Muscle layer of colon (tissue), 2 donors: Measurements from ENCODE around the gene SRSF9.

Experiments used
- H3K27ac ChIP-seq: one replicate; pipeline ENCODE4 v1.7.0; 2013; ENCODE audit warnings: low read depth, mild to moderate bottlenecking, low read length, moderate library complexity
- H3K27me3 ChIP-seq, 2 donors: one replicate each; pipeline ENCODE4 v1.7.0; 2013; ENCODE audit warnings: low read length in 2 of 2, mild to moderate bottlenecking in 2 of 2; ENCODE audit not compliant: insufficient read depth in 2 of 2, control insufficient read depth in 1 of 2
- H3K36me3 ChIP-seq: one replicate; pipeline ENCODE4 v1.7.0; 2013; ENCODE audit warnings: mild to moderate bottlenecking, low read length; ENCODE audit not compliant: insufficient read depth
- H3K4me1 ChIP-seq: one replicate; pipeline ENCODE4 v1.7.0; 2013; ENCODE audit warnings: mild to moderate bottlenecking, low read length; ENCODE audit not compliant: insufficient read depth
- H3K4me3 ChIP-seq, 2 donors: one replicate each; pipeline ENCODE4 v1.7.0; 2013; ENCODE audit warnings: low read length in 2 of 2, low read depth in 1 of 2, mild to moderate bottlenecking in 1 of 2, moderate library complexity in 1 of 2
- H3K9ac ChIP-seq: one replicate; pipeline ENCODE4 v1.7.0; 2013; ENCODE audit warnings: low read length
- H3K9me3 ChIP-seq: one replicate; pipeline ENCODE4 v1.7.0; 2013; ENCODE audit warnings: mild to moderate bottlenecking, low read length
- donor health status: abdominal sarcoma.
- donor health status: Adenocarcinoma of cecum.

SRSF9 gene

DNA sequence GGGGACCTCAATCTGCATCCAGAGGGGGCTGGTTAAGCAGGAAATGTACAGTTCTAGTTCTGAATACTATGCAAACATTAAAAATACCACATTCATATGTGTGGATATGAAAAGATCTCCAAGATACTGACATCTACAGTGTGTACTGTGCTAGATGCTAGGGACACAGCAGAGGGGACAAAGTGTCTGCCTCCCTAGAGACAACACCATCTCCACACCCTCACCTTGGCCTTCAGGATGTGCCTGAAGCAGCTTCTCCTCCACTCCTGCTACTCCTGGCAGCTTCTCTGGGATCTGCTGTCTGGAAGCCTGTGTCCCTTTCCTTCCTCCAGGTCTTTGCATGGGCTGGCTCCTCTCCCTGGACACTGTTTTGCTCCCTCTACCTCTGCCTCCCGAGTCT, 10.7 kb upstream of the SRSF9 start:
- H3K27ac ChIP-seq: no peak overlapping the region
- no peaks in the 10 kb centered on the region for H3K9me3 ChIP-seq
- H3K4me1 ChIP-seq: no peaks in the 10 kb centered on the region
- H3K4me3 ChIP-seq: no peak overlapping the region
- H3K36me3 ChIP-seq: no peaks in the 10 kb centered on the region
- H3K9ac ChIP-seq: no peak overlapping the region
- H3K27me3 ChIP-seq: no peaks in the 10 kb centered on the region

DNA sequence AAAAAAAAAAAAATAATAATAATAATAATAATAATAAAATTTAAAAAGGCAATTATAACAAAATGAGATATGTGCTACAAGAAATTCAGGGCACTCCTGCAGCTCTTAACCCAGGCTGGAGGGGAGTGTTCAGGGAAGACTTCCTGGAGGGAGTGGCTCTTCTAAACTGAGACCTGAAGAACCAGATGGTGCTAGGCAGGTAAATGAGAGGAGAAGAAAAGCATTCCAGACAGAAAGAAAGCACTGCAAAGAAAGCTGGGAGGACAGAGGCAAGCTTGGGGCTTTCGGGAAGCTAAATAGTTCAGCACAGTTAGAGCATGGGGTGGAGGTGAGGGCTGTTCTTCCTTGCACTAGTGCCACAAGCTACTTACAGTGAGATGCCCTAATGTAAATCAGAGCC, 9.9 kb upstream of the SRSF9 start:
- Histone ChIP-seq H3K36me3 (no peaks in the 10 kb centered on the region), H3K4me3 (no peak overlapping the region), H3K4me1 (no peaks in the 10 kb centered on the region), H3K27ac (no peak overlapping the region), H3K9me3 (no peaks in the 10 kb centered on the region), H3K27me3 (no peaks in the 10 kb centered on the region), H3K9ac (no peak overlapping the region)

DNA sequence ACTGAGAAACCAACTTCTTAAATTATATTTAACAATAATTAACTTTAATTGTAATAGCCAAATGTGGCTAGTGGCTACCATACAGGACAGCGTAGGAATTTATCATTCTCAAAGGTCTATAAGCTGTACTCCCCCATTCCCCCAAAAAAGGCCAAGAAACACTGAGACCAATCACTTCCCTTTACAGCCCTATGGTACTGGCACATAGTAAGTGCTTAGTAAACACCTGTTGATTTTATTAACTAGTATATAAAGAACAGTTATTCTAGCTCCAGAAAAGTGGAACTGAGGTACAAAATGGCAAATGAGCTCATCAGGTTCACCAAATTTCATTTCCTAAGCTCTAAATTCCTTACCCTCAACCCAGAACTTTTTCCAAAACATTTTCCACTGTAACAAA, 6.1 kb upstream of the SRSF9 start:
- Histone ChIP-seq H3K27me3 (no peaks in the 10 kb centered on the region), H3K36me3 (no peaks in the 10 kb centered on the region), H3K27ac (no peak overlapping the region), H3K4me3 (no peak overlapping the region), H3K9ac (no peak overlapping the region), H3K9me3 (no peaks in the 10 kb centered on the region), H3K4me1 (no peaks in the 10 kb centered on the region)

DNA sequence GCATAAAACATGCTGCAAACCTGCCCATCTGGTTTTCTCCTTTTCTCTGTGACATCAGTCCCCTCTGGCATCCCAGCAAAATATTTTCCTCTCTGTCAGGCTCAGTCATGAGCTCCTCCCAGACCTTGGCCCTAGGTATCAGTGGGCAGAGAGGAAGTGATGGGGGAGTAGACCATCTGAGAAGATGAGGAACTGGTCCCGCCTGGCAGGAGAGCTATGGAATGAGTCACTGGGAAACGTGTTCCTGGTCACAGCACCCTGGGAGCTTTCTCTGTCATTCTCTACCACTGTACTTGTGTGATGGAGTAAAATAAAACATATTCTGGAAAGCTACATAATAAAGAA, 5.0 kb upstream of the SRSF9 start:
- Histone ChIP-seq H3K27ac (no peak overlapping the region), H3K9me3 (no peaks in the 10 kb centered on the region), H3K36me3 (no peaks in the 10 kb centered on the region), H3K27me3 (no peaks in the 10 kb centered on the region), H3K9ac (no peak overlapping the region), H3K4me3 (no peak overlapping the region), H3K4me1 (peaks cover 6% of the 10 kb centered on the region)

DNA sequence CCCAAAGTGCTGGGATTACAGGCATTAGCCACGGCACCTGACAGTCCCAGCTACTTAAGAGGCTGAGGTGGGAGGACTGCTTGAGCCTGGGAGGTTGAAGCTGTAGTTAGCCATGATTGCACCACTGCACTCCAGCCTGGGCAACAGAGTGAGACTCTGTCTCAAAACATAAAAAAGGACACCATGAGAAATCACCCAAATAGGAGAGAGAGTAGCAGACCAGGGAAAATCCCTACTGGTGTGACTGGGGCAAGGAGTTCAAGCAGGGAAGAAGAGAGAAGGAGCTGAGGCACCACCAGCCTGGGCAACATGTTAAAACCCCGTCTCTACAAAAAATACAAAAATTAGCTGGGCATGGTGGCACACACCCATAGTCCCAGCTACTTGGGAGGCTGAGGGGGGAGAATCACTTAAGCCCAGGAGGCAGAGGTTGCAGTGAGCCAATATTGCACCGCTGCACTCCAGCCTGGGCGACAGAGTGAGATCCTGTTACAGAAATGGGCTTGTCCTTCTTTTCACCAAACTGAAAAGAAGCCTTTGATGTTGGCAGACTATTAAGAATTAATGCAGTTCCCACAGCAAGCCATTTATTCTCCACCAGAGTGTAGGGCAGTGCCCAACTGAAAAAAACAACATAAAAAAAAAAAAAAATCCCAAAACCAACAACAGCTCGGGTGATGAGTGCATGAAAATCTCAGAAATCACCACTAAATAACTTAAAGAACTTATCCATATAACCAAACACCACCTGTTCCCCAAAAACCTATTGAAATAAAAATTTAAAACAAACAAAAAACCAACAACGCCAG, 4.5 kb upstream of the SRSF9 start:
- no peaks in the 10 kb centered on the region for H3K9me3 ChIP-seq
- no peaks in the 10 kb centered on the region for H3K27me3 ChIP-seq
- H3K4me3 ChIP-seq: no peak overlapping the region
- peaks cover 6% of the 10 kb centered on the region for H3K4me1 ChIP-seq
- no peak overlapping the region for H3K9ac ChIP-seq
- no peak overlapping the region for H3K27ac ChIP-seq
- H3K36me3 ChIP-seq: no peaks in the 10 kb centered on the region

DNA sequence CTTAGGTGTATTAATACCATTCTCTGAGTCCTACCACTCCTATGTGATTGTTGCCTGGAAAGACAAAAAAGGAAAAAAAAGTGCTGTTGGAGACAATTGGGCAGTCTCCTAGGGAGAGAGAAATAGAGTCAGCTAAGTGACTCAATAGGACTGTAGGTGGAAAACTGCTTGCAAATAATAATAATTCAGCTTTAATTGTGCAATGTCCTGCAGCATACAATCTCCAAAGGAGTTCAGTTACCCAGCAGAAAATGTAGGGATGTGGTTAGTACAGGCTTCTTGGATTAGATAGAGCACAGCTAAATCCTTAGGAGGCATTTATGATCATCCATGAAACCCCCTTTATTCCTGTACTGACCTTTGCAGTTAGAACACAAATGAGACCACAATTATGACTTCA, 3.0 kb upstream of the SRSF9 start:
- no peaks in the 10 kb centered on the region for H3K27me3 ChIP-seq
- no peaks in the 10 kb centered on the region for H3K36me3 ChIP-seq
- peaks cover 17% of the 10 kb centered on the region for H3K4me1 ChIP-seq
- no peak overlapping the region for H3K27ac ChIP-seq
- H3K9me3 ChIP-seq: no peaks in the 10 kb centered on the region
- no peak overlapping the region for H3K4me3 ChIP-seq
- H3K9ac ChIP-seq: no peak overlapping the region

DNA sequence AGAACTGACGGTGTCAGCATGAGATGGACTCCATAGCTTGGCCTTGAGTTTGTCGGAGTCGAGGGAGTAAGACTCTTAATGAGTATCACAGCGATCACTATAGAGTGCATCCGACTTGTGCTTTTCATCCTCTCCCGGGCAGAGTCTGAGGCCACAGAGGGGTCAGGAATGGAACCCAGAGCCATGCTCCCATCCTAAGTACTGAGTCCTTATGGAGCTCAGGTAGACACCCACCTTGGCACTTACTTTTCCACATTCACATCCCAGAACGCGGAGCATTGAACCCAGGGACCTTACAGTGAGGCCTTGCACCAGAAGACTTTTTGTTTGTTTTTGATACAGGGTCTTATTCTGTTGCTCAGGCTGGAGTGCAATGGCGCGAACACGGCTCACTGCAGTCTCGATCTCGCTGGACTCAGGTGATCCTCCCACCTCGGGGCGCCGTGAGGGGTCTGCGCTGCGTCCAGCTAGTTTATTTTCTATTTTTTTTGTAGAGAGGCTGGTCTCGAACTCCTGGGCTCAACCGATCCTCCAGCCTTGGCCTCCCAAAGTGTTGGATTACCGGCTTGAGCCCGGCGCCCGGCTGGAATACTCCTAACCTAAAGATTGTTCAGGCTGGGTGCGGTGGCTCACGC, 719 bp upstream of the SRSF9 start:
- Histone ChIP-seq H3K27ac (peak overlapping the region; percentile 87), H3K4me3 (peak overlapping the region; percentile 73 to 91), H3K9ac (peak overlapping the region; percentile 59), H3K36me3 (peaks cover 7% of the 10 kb centered on the region), H3K27me3 (no peaks in the 10 kb centered on the region), H3K9me3 (no peaks in the 10 kb centered on the region), H3K4me1 (peaks cover 36% of the 10 kb centered on the region)

DNA sequence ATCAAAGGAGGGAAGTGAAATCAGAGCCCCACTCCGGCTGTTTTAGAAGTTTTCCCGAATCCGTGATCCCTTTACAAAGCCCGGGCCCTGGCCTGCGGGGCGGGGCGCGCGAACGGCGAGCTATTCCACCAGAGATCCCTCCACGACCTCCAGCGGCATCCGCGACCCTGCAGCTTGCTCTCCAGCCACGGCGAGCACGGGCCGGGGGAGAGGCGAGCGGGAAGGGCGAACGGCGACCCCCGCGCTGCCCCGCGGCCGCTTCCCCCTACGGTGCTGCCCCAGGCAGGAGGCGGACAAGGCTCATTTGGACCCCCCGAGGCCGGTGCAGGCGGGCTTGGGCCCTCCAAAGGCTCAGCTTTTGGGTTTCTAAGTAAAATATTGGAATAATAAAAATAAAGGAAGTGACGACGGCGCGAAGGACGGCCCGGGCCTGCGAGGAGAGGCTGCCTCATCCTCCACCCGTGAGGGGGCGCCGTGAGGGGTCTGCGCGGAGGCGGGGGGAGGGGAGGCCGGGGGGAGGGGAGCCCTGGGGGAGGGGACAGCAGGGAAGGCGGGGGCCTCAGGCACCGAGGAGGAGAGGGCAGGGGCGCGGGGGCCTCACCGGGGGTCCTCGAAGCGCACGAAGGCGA, 613 bp downstream of the SRSF9 start:
- Histone ChIP-seq H3K36me3 (peaks cover 20% of the 10 kb centered on the region), H3K4me3 (peak overlapping the region; percentile 75 to 91), H3K27me3 (no peaks in the 10 kb centered on the region), H3K9ac (peak overlapping the region; percentile 88), H3K4me1 (peaks cover 36% of the 10 kb centered on the region), H3K27ac (peak overlapping the region; percentile 87), H3K9me3 (no peaks in the 10 kb centered on the region)

DNA sequence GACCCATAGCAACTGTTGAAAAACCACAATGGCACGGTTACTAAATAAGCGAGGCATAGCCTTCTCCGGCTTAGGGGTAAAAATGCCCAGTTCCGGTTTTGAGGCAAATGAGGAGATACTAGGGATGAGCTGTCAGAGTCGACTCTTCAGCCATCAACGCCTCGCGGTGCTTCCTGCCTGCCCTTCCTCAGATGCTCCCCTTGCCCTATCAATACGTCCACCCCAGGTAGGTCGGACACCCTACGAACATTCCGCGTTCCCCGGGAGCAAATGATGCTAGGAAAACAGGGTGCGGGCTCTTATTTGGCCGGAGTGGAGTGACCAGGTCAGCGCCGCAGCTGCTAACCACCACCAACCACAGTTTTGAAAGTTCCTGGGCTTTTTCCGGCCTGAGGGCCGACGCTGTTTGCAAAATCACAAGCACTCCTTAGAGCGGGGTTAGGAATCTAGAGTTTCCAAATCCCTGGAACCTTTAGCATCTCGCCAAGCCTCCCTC, 1.2 kb downstream of the SRSF9 start:
- peaks cover 26% of the 10 kb centered on the region for H3K36me3 ChIP-seq
- peak overlapping the region; percentile 75 to 91 for H3K4me3 ChIP-seq
- H3K27ac ChIP-seq: peak overlapping the region; percentile 87
- peaks cover 36% of the 10 kb centered on the region for H3K4me1 ChIP-seq
- H3K27me3 ChIP-seq: no peaks in the 10 kb centered on the region
- H3K9me3 ChIP-seq: no peaks in the 10 kb centered on the region
- H3K9ac ChIP-seq: peak overlapping the region; percentile 88

DNA sequence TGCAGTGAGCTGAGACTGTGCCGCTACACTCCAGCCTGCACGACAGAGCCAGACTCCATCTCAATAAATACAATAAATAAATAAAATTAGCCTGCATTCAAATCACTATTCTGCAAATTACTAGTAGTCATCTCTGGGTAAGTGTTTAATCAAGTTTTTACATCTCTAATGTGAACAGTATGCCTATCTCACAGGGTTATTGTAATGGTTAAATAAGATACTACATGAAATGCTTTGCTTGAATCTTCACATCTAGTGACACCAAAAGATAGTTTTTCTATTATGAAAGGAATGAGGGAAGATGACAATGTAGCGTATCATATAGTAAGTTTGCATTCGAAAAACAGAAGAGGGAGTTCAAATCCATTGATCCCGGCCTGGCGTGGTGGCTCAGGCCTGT, 2.1 kb downstream of the SRSF9 start:
- no peak overlapping the region for H3K27ac ChIP-seq
- H3K4me1 ChIP-seq: peaks cover 36% of the 10 kb centered on the region

DNA sequence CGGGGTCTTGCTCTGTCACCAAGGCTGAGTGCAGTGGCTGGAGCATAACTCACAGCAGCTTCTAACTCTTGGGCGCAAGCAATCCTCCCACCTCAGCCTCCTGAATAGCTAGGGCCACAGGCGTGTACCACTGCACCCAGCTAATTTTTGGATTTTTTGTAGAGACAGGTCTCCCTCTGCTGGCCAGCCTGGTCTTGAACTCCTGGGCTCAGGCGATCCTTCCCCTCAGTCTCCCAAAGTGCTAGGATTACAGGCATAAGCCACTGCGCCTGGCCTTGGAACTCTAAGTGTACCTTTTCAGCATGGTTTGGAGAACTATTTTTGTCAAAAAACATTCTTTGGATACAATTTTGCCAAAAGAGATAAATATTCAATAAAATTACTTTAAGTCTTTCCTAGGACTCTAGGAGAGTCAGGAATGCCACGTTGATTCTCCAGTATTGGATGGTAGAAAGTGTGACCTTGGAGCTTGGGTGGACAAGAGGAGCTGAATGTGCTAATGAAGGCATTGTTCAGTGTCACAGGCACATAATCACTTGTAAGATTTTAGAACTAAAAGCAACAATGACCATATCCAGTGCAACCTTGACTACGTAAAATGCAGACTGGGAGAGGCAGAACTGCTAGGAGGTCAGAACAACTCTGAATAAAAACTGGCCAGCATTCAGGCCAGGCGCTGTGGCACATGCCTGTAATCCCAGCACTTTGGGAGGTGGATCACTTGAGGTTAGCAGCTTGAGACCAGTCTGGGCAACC, 2.8 kb downstream of the SRSF9 start:
- Histone ChIP-seq H3K9ac (no peak overlapping the region), H3K4me3 (no peak overlapping the region), H3K27me3 (no peaks in the 10 kb centered on the region), H3K36me3 (peaks cover 40% of the 10 kb centered on the region), H3K27ac (no peak overlapping the region), H3K4me1 (peaks cover 36% of the 10 kb centered on the region), H3K9me3 (no peaks in the 10 kb centered on the region)

More for the DNA sequence above, 2.1 kb downstream of the SRSF9 start:
- Histone ChIP-seq H3K9me3 (no peaks in the 10 kb centered on the region), H3K4me3 (no peak overlapping the region), H3K36me3 (peaks cover 34% of the 10 kb centered on the region), H3K9ac (no peak overlapping the region), H3K27me3 (no peaks in the 10 kb centered on the region)
